CD4-positive, alpha-beta memory T cell (primary cell): ENCODE measurements around the gene FOSB. TPM values are rescaled to one million over a fixed set of nuclear protein-coding genes. Genes with fewer than 3 reads are reported as not detected.

Experiments
- CTCF ChIA-PET: fragments of 350-600 bp; sonication (Branson Sonifier 250); formaldehyde crosslinking; loops from one replicate; lab custom pipeline; 2021; ENCODE audit warnings: inconsistent platforms; ENCODE audit not compliant: partially characterized antibody; lab: Charles Lee
- POLR2A ChIA-PET: fragments of 350-600 bp; sonication (Branson Sonifier 250); formaldehyde crosslinking; loops from one replicate; lab custom pipeline; 2021; ENCODE audit not compliant: partially characterized antibody; lab: Charles Lee
- DNase-seq, 5 donors: peaks; one replicate each; pipeline versions ENCODE4 v3.0.0 to v3.0.0-alpha.2; 2020 to 2022; ENCODE audit warnings: mixed read lengths in 1 of 5
- H3K27ac ChIP-seq: one replicate; pipeline ENCODE4 v1.7.0; 2013; ENCODE audit warnings: low read depth, low read length
- H3K27me3 ChIP-seq: 2 replicates; pipeline ENCODE4 v1.7.0; 2013; ENCODE audit warnings: mild to moderate bottlenecking, low read length, moderate library complexity; ENCODE audit not compliant: insufficient read depth
- H3K36me3 ChIP-seq: 2 replicates; pipeline ENCODE4 v1.7.0; 2013; ENCODE audit warnings: mild to moderate bottlenecking, low read length, moderate library complexity; ENCODE audit not compliant: insufficient read depth
- H3K4me1 ChIP-seq: 2 replicates; pipeline ENCODE4 v1.7.0; 2013; ENCODE audit warnings: mild to moderate bottlenecking, low read length, moderate library complexity; ENCODE audit not compliant: insufficient read depth
- H3K4me3 ChIP-seq, 2 donors: one replicate each; pipeline ENCODE4 v1.7.0; 2013; ENCODE audit warnings: low read length in 2 of 2, mild to moderate bottlenecking in 1 of 2
- H3K9me3 ChIP-seq, 2 donors: one replicate each; pipeline ENCODE4 v1.7.0; 2013; ENCODE audit warnings: low read length in 2 of 2, control low read depth in 1 of 2; ENCODE audit not compliant: control insufficient read depth in 1 of 2
- H3K27ac Mint-ChIP-seq, 7 donors: one replicate each; pipeline ENCODE4 v1.8.0; 2020 to 2021; ENCODE audit warnings: mixed read lengths in 7 of 7, mild to moderate bottlenecking in 6 of 7, inconsistent platforms in 3 of 7, moderate library complexity in 3 of 7
- H3K27me3 Mint-ChIP-seq, 2 donors: one replicate each; pipeline ENCODE4 v1.8.0; 2020 to 2021; ENCODE audit warnings: mixed read lengths in 2 of 2
- H3K36me3 Mint-ChIP-seq, 2 donors: one replicate each; pipeline ENCODE4 v1.8.0; 2020 to 2021; ENCODE audit warnings: mixed read lengths in 2 of 2, inconsistent platforms in 1 of 2, mild to moderate bottlenecking in 1 of 2
- H3K4me1 Mint-ChIP-seq, 4 donors: one replicate each; pipeline ENCODE4 v1.8.0; 2020 to 2021; ENCODE audit warnings: mixed read lengths in 4 of 4, mild to moderate bottlenecking in 1 of 4
- H3K4me3 Mint-ChIP-seq, 8 donors: one replicate each; pipeline ENCODE4 v1.8.0; 2020 to 2021; ENCODE audit warnings: mixed read lengths in 8 of 8, mild to moderate bottlenecking in 7 of 8, moderate library complexity in 6 of 8, inconsistent platforms in 3 of 8
- H3K9me3 Mint-ChIP-seq, 8 donors: one replicate each; pipeline ENCODE4 v1.8.0; 2020 to 2021; ENCODE audit warnings: mixed read lengths in 8 of 8, mild to moderate bottlenecking in 5 of 8, inconsistent platforms in 3 of 8, moderate library complexity in 1 of 8
- intact Hi-C: fragments of 100-400 bp; cut with micrococcal nuclease; formaldehyde crosslinking; loops from one replicate; pipeline ENCODE4 v1.15.1; 2023
- polyA plus RNA-seq, 2 donors: library from polyadenylated mRNA; unstranded; fragments of 300-500 nt; fragmentation: Illumina TruSeq; gene quantifications; one replicate each; pipeline ENCODE4 v1.2.3, GENCODE V29; 2021
- total RNA-seq, 2 experiments: library from RNA; stranded (reverse); gene quantifications; one replicate each; pipeline ENCODE4 v1.2.3, GENCODE V29; 2021

The FOSB gene
- total and polyA plus RNA-seq, 4 experiments from 2014 or later: 4.2 to 17.1 (median 8.6) TPM

GRCh38 chr19:45489216-45489855 is 21.5 kb downstream of the FOSB start:
- Mint-ChIP-seq H3K27me3 (peaks cover 5 to 9% of the 10 kb centered on the region in 2 donors), H3K36me3 (no peaks in the 10 kb centered on the region), H3K4me3 (peak overlapping the region in 1 of 8 donors; percentile 43), H3K9me3 (peaks cover 0 to 6% (median 0%) of the 10 kb centered on the region in 8 donors), H3K27ac (peak overlapping the region in 2 of 7 donors; percentile 51 to 54), H3K4me1 (peaks cover 6 to 22% (median 9%) of the 10 kb centered on the region in 4 donors)
- intact Hi-C loops: no loop called here
- Histone ChIP-seq H3K4me1 (peaks cover 12% of the 10 kb centered on the region), H3K27ac (no peak overlapping the region), H3K27me3 (peaks cover 10% of the 10 kb centered on the region), H3K9me3 (no peaks in the 10 kb centered on the region), H3K4me3 (no peak overlapping the region), H3K36me3 (no peaks in the 10 kb centered on the region)
- ChIA-PET POLR2A (interaction anchor here (1.1 kb wide), 1 partner anchor 50 kb away, joined by 3 read pairs; no protein-coding TSS in a partner anchor), CTCF (interaction anchor here (2.5 to 16.8 kb wide), 2 partner anchors 11 to 51 kb away, joined by 19 to 487 read pairs; no protein-coding TSS in a partner anchor)
- no peak for DNase-seq

GRCh38 chr19:45492137-45492626 is 24.4 kb downstream of the FOSB start:
- DNase-seq: no peak
- H3K4me3 Mint-ChIP-seq: peak overlapping the region in 1 of 8 donors; percentile 14
- peaks cover 19% of the 10 kb centered on the region for H3K4me1 ChIP-seq
- POLR2A ChIA-PET: no interaction called here
- H3K36me3 Mint-ChIP-seq: no peaks in the 10 kb centered on the region
- H3K27ac Mint-ChIP-seq: no peak overlapping the region
- CTCF ChIA-PET: interaction anchor here (1.7 kb wide), 1 partner anchor 64 kb away, joined by 3 read pairs; no protein-coding TSS in a partner anchor
- H3K4me1 Mint-ChIP-seq: peaks cover 11 to 29% (median 19%) of the 10 kb centered on the region in 4 donors
- peaks cover 0 to 2% (median 0%) of the 10 kb centered on the region in 8 donors for H3K9me3 Mint-ChIP-seq
- no peaks in the 10 kb centered on the region for H3K36me3 ChIP-seq
- intact Hi-C loops: no loop called here
- no peak overlapping the region for H3K27ac ChIP-seq
- H3K9me3 ChIP-seq: no peaks in the 10 kb centered on the region
- peaks cover 10% of the 10 kb centered on the region for H3K27me3 ChIP-seq
- H3K4me3 ChIP-seq: no peak overlapping the region
- H3K27me3 Mint-ChIP-seq: peaks cover 8 to 9% of the 10 kb centered on the region in 2 donors

GRCh38 chr19:45492627-45493470 is 25.1 kb downstream of the FOSB start:
- H3K4me1 ChIP-seq: peaks cover 24% of the 10 kb centered on the region
- POLR2A ChIA-PET: no interaction called here
- Mint-ChIP-seq H3K4me3 (peak overlapping the region in 2 of 8 donors; percentile 57 to 73), H3K27ac (peak overlapping the region in 1 of 7 donors; percentile 41), H3K4me1 (peaks cover 13 to 35% (median 23%) of the 10 kb centered on the region in 4 donors), H3K36me3 (no peaks in the 10 kb centered on the region), H3K9me3 (peaks cover 0 to 2% (median 0%) of the 10 kb centered on the region in 8 donors), H3K27me3 (peaks cover 8 to 9% of the 10 kb centered on the region in 2 donors)
- CTCF ChIA-PET: no interaction called here
- H3K36me3 ChIP-seq: no peaks in the 10 kb centered on the region
- H3K27ac ChIP-seq: no peak overlapping the region
- H3K4me3 ChIP-seq: no peak overlapping the region
- H3K9me3 ChIP-seq: no peaks in the 10 kb centered on the region
- H3K27me3 ChIP-seq: peaks cover 10% of the 10 kb centered on the region
- DNase-seq: no peak
- intact Hi-C loops: loop anchor here (1.0 kb wide), 1 partner anchor 65 kb away; no protein-coding TSS in a partner anchor

GRCh38 chr19:45494261-45494916 is 26.6 kb downstream of the FOSB start:
- Mint-ChIP-seq H3K36me3 (peaks cover 0 to under 1% of the 10 kb centered on the region in 2 donors), H3K9me3 (peaks cover 0 to 2% (median 0%) of the 10 kb centered on the region in 8 donors), H3K27ac (peak overlapping the region in 1 of 7 donors; percentile 41), H3K4me1 (peaks cover 20 to 46% (median 33%) of the 10 kb centered on the region in 4 donors), H3K27me3 (peaks cover 5 to 7% of the 10 kb centered on the region in 2 donors), H3K4me3 (peak overlapping the region in 1 of 8 donors; percentile 46)
- no peak overlapping the region for H3K4me3 ChIP-seq
- H3K9me3 ChIP-seq: no peaks in the 10 kb centered on the region
- ChIA-PET POLR2A (interaction anchor here (0.9 kb wide), 1 partner anchor 147 kb away, joined by 3 read pairs; no protein-coding TSS in a partner anchor), CTCF (interaction anchor here (0.6 to 6.5 kb wide), 10 partner anchors 9 to 196 kb away, joined by 3 to 52 read pairs (median 8); no protein-coding TSS in a partner anchor)
- intact Hi-C loops: no loop called here
- H3K4me1 ChIP-seq: peaks cover 40% of the 10 kb centered on the region
- peaks cover 10% of the 10 kb centered on the region for H3K27me3 ChIP-seq
- no peak for DNase-seq
- no peak overlapping the region for H3K27ac ChIP-seq
- no peaks in the 10 kb centered on the region for H3K36me3 ChIP-seq

- intact Hi-C loops: no loop called here
- CTCF ChIA-PET: interaction anchor here (0.8 to 6.5 kb wide), 9 partner anchors 9 to 147 kb away, joined by 3 to 52 read pairs (median 8); no protein-coding TSS in a partner anchor
Observed at GRCh38 chr19:45495178-45495577, 27.4 kb downstream of the FOSB start.

GRCh38 chr19:45496349-45496953 is 28.7 kb downstream of the FOSB start:
- no peak overlapping the region for H3K27ac ChIP-seq
- peak; percentile 26 to 55 (median 44) for DNase-seq
- H3K4me1 Mint-ChIP-seq: peaks cover 23 to 58% (median 41%) of the 10 kb centered on the region in 4 donors
- H3K36me3 Mint-ChIP-seq: peaks cover 4 to 6% of the 10 kb centered on the region in 2 donors
- peak overlapping the region; percentile 57 to 79 (median 69) for H3K4me3 Mint-ChIP-seq
- peaks cover 0 to 2% (median 0%) of the 10 kb centered on the region in 8 donors for H3K9me3 Mint-ChIP-seq
- peak overlapping the region in 1 of 7 donors; percentile 91 for H3K27ac Mint-ChIP-seq
- H3K4me3 ChIP-seq: peak overlapping the region; percentile 23 to 54
- H3K36me3 ChIP-seq: no peaks in the 10 kb centered on the region
- CTCF ChIA-PET: interaction anchor here (0.6 to 6.5 kb wide), 10 partner anchors 9 to 146 kb away, joined by 3 to 52 read pairs (median 6); no protein-coding TSS in a partner anchor
- H3K27me3 ChIP-seq: peaks cover 10% of the 10 kb centered on the region
- peaks cover 5 to 7% of the 10 kb centered on the region in 2 donors for H3K27me3 Mint-ChIP-seq
- POLR2A ChIA-PET: interaction anchor here (0.7 to 2.9 kb wide), 12 partner anchors 9 to 146 kb away, joined by 3 to 14 read pairs (median 4); partner anchors contain the start of genes FOSB and VASP
- H3K4me1 ChIP-seq: peaks cover 44% of the 10 kb centered on the region
- intact Hi-C loops: loop anchor here (2.0 kb wide), 1 partner anchor 146 kb away; no protein-coding TSS in a partner anchor
- no peaks in the 10 kb centered on the region for H3K9me3 ChIP-seq

More at GRCh38 chr19:45495178-45495577, 27.4 kb downstream of the FOSB start:
- H3K4me1 ChIP-seq: peaks cover 44% of the 10 kb centered on the region
- no peak overlapping the region for H3K4me3 ChIP-seq
- H3K9me3 Mint-ChIP-seq: peaks cover 0 to 2% (median 0%) of the 10 kb centered on the region in 8 donors
- no peaks in the 10 kb centered on the region for H3K36me3 ChIP-seq
- H3K27me3 Mint-ChIP-seq: peaks cover 5 to 7% of the 10 kb centered on the region in 2 donors
- no peaks in the 10 kb centered on the region for H3K9me3 ChIP-seq
- peak overlapping the region in 7 of 8 donors; percentile 22 to 79 (median 63) for H3K4me3 Mint-ChIP-seq
- H3K27ac ChIP-seq: no peak overlapping the region
- peaks cover 10% of the 10 kb centered on the region for H3K27me3 ChIP-seq
- H3K27ac Mint-ChIP-seq: peak overlapping the region in 2 of 7 donors; percentile 17 to 54
- peaks cover 23 to 50% (median 36%) of the 10 kb centered on the region in 4 donors for H3K4me1 Mint-ChIP-seq
- DNase-seq: no peak
- POLR2A ChIA-PET: interaction anchor here (1.7 to 2.9 kb wide), 2 partner anchors 15 to 148 kb away, joined by 5 to 11 read pairs; no protein-coding TSS in a partner anchor
- H3K36me3 Mint-ChIP-seq: peaks cover 0 to 2% of the 10 kb centered on the region in 2 donors
